GM19452 (cell line): Measurements from ENCODE around the gene SLC7A14.

Experiments
- ATAC-seq: cut with Tn5 transposase; IDR thresholded peaks from one replicate; pipeline ENCODE4 v1.9.1; 2021; ENCODE audit not compliant: unreplicated experiment

Gene SLC7A14

GRCh38 chr3:170585937-170586310, at the start of gene SLC7A14:
Gene SLC7A14, minus strand, starts transcription at chr3:170586075. Its CDS starts 59,139 bp downstream, at chr3:170526936.
- ATAC-seq: no peak

GRCh38 chr3:170635385-170635735, 49.5 kb upstream of the SLC7A14 start:
- ATAC-seq: no peak

GRCh38 chr3:170634663-170635384, 48.9 kb upstream of the SLC7A14 start:
- peak; percentile 75 for ATAC-seq

DNA sequence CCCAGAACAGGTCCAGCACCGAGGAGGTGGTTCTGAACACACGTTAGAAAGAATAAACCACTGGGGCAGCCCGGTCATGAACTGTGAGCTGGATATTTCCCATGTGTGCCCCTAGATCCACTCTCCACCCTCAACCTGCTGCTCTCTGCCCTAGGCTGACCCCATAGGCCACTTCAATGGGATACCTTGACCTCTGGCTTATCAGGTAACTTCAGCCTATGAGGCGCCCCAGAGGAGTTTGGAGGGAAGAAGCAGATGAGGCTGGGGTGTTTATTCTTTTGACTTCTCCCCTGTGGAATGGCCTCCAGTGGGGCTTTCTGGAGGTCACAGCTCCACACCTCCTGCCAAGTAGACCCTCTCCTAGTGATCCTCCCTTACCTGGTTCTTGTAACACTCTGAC, 47.7 kb upstream of the SLC7A14 start:
- no peak for ATAC-seq

GRCh38 chr3:170632780-170633179, 46.9 kb upstream of the SLC7A14 start:
- peak; percentile 81 for ATAC-seq

DNA sequence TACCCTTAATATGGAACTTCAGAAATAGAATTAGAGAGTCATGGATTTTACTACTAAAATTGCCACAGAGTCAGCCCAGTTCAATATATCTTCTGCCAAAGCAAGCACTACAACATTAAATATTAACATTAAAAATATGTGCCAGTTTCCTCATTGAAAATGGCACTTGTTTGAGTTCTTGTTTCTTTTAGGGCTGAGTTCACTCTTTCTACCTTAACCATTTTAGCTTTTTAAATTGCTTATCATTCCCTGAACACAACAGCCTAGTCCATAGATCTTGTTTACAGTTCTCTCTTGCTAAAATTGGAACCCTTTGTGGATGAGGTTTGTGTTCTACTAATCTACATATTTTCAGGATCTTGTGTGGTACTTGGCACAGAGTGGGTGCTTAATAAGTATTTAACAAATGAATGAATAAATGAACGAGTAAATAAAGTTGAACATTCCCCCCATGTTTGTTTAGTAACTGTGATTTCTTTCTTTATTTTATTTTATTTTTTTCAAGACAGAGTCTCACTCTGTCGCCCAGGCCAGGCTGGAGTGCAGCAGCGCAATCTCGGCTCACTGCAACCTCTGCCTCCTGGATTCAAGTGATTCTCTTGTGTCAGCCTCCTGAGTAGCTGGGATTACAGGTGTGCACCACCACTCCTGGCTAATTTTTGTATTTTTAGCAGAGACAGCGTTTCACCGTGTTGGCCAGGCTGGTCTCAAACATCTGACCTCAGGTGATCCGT, 46.0 kb upstream of the SLC7A14 start:
- no peak for ATAC-seq

DNA sequence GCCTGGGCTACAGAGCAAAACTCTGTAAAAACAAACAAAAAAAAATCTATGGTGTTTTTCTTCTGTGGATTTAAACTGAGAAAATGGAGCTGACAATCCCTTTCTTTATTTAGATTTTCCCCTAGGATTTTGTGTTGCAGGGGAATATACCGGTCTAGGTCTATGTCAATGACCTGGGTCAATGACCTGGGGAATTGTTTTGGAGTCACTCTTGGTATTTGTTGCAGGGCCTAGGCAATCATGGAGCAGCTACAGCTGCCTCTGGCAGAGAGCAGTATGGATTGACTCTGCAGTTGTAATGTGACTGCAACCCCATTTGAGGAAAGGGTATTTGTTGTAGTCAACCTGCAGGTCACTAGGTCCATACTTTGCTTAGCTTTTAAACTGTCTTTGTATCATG, 37.6 kb upstream of the SLC7A14 start:
- no peak for ATAC-seq

DNA sequence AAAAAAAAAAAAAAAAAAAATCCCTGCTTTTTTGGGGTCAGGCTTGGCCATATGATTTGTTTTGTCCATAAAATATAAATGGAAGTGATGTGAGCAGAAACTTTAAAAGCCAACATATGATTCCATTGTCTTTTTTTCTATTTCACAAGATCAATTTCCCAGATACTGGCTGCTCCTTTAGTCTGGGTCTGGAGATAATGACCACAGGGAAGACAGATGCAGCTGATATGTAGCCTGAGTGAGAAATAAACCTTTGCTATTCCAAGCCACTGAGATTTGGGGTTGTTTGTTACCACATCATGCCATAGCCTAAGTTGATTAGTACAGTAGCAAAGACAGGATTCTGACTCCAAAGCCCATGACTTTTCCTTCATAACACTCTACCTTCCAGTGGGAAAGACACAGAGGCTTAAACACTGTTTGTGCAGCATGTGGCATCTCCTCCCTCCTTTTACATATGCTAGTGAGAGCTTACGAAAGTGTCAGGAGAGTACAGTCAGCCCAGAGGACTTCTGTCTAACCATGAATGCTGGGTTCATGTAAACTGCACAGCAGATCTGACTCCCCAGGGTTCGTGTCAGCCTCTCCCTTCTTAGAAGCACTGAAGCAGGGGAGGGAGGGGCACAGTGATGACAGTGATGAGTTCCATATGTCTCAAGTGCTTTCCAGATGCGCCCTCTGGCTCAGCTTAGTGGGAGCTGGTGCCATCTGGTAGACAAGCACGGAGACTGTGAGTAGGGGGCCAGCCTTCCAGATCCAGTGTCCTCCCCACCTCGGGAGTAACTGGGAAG, 36.7 kb upstream of the SLC7A14 start:
- no peak for ATAC-seq

GRCh38 chr3:170621256-170621655, 35.4 kb upstream of the SLC7A14 start:
- no peak for ATAC-seq

DNA sequence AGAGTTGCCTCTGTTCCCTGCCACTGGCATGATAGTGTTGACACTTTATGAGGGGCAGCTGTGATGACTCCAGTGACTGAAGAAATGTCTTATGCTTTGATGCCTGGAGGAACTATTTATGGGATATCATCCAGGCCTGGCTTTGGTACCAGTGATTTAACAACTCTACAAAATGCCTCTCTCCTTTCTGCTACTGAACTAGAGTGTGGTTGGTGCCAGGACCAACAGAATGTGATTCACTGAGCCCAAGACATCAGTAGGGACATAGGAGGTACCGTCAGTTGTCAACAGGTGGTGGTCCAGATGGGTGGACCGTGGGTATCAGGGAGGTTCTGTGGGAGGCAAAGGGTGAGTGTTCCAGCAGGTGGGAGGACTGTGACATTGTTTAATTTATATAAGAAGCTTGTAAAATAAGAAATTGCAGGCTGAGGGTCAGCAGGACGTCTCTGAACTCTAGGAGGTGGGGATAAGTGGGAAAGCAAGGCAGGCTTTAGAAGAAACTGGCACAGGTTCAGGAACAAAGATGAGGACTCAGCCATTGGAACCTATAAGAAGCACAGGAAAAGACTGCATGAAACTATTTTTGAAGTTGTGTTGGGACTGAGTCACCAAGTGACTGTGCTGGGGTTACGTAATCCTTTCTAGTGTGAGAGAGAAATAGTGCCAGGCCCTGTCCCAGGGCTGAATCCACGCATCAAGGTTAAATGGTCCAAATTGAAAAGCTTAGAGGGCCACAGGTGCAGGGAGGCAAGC, 28.5 kb upstream of the SLC7A14 start:
- no peak for ATAC-seq

- ATAC-seq: no peak
These were observed 25.9 kb upstream of the SLC7A14 start for GRCh38 chr3:170611751-170612150.

DNA sequence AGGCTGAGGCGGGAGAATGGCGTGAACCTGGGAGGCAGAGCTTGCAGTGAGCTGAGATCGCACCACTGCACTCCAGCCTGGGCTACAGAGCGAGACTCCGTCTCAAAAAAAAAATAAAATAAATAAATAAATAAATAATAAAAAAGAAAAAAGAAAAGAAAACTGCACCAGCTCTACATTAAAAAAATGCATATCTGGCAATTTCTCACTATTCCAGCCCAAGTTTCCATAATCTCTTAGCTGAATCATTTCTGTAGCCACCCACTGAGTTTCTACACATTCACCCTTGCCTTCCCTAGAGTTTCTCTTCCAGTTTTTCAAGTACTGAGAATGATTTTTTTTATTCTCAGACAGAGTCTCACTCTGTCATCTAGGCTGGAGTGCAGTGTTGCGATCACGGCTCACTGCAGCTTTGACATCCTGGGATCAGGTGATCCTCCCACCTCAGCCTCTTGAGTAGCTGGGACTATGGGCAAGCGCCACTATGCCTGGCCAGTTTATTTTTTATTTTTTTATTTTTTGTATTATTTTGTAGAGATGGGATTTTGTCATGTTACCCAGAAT, 24.5 kb upstream of the SLC7A14 start:
- no peak for ATAC-seq

- no peak for ATAC-seq
These were observed 22.6 kb upstream of the SLC7A14 start for GRCh38 chr3:170608475-170608874.

GRCh38 chr3:170606675-170607074, 20.8 kb upstream of the SLC7A14 start:
- no peak for ATAC-seq

DNA sequence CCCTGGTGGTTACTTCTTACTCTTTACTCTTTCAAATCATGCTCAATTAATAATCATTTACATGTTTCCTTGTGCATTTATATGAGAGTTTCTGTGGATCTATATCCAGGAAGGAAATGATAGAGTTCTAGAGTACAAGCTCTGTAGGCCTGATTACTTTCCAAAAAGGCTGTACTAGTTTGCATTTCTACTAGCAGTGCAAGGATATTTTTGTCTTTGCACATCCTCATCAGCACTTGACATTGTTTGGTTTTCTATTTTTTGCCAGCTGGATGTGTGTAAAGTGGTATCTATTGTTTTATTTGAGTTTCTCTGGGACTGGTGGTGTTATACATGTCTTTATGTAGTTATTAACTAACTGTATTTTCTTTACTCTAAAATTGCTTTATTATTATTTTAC, 19.6 kb upstream of the SLC7A14 start:
- no peak for ATAC-seq

GRCh38 chr3:170603770-170604510, 18.1 kb upstream of the SLC7A14 start:
- no peak for ATAC-seq

DNA sequence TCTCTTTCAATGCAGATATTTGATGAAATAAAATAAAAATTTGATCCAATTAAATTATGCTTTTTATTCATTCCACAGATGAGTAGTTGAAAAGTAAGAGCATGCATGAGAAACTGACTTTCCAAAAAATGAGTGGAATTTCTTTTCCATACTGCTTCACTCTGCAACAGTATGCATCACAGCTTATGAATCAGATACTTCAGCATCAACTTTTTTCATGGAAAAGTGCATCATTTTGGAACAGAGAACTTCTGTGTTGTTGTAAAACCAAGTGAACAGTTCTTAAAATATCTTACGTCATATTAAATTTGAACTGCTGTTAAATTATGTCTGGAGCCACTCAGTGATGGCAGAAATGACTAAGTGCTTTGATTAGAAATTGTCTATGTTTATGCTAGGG, 16.7 kb upstream of the SLC7A14 start:
- ATAC-seq: no peak

GRCh38 chr3:170600005-170600624, 14.2 kb upstream of the SLC7A14 start:
- ATAC-seq: no peak

DNA sequence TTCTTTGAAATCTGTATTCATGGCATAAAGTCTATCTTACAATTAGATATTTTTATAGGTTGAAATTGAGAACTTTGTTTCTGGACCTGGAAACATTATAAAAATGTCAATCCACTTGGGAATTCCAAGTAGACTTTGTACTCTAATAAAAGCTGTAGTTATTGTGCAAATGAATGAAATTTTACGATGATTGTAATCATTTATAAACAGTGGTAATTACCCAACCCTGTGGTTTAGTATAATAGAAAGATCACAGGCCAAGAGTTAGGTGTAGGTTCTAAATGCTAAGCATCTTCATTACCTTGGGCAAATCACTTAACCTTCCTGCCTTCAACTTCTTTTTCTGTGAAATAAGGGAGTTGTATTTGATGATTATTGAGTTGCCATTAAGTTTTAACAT, 13.2 kb upstream of the SLC7A14 start:
- no peak for ATAC-seq

DNA sequence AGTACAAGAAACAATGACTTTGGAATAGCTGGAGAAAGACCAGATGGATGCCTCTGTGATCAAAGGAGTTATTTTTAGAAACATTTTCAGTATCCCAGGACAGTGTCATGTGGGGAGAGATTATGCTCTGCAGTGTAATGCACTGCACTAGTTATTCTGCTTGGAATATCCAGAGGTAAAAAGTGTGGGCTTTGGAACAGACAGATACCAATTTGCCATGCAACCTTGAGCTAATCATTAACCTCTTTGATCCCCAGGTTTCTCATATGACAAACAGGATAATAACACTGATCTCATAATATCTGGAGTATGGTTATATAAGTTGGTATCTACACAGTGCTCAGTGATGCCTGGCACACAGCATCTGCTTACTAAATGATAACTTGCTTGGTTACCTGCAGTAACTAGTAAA, 12.2 kb upstream of the SLC7A14 start:
- no peak for ATAC-seq
